Thoracic aorta (tissue), 2 donors: ENCODE measurements around the gene PLCD3. TPM values are rescaled to one million over a fixed set of nuclear protein-coding genes. Genes with fewer than 3 reads are reported as not detected.
A peak's percentile ranks its signal among the peaks of the same experiment; 100 is the strongest.

Experiments used
- ATAC-seq: fragments of 150-250 bp; one replicate; pipeline ENCODE4 v1.8.0; 2017; ENCODE audit warnings: low read depth; ENCODE audit not compliant: insufficient number of reproducible peaks, low FRiP score
- DNase-seq: peaks from one replicate; pipeline ENCODE4 v3.0.0-alpha.2; 2020; ENCODE audit warnings: low spot score
- H3K27ac ChIP-seq, 2 donors: fragments of 200-600 bp; sonication (generic); 1 replicate in 1 of 2; 2 replicates in 1 of 2; pipeline ENCODE4 v1.5.1; 2016; ENCODE audit warnings: mild to moderate bottlenecking in 2 of 2, moderate library complexity in 2 of 2
- H3K27me3 ChIP-seq: fragments of 200-600 bp; sonication (generic); replicated peaks from 2 replicates; pipeline ENCODE4 v1.6.0; 2016; ENCODE audit warnings: mild to moderate bottlenecking; ENCODE audit not compliant: insufficient read depth
- H3K36me3 ChIP-seq: fragments of 200-600 bp; sonication (generic); one replicate; pipeline ENCODE4 v1.5.1; 2016
- H3K4me1 ChIP-seq, 2 donors: fragments of 200-600 bp; sonication (generic); 1 replicate in 1 of 2; 2 replicates in 1 of 2; pipeline versions ENCODE4 v1.5.1 to v1.6.0; 2016; ENCODE audit warnings: low read depth in 2 of 2, mild to moderate bottlenecking in 1 of 2; ENCODE audit not compliant: control insufficient read depth in 1 of 2
- H3K4me3 ChIP-seq: fragments of 200-600 bp; sonication (generic); 2 replicates; pipeline ENCODE4 v1.5.1; 2016; ENCODE audit warnings: mild to moderate bottlenecking
- H3K9me3 ChIP-seq: fragments of 200-600 bp; sonication (generic); 2 replicates; pipeline ENCODE4 v1.5.1; 2016
- total RNA-seq, 2 donors: library from RNA; depleted of rRNA; stranded (reverse); fragments of >200 nt; gene quantifications; one replicate each; pipeline versions ENCODE4 v1.1.0 to v1.2.3, GENCODE V29; 2016
- TF ChIP-seq, protein P1 (sequence below): fragments of 200-600 bp; sonication (generic); IDR thresholded peaks from one replicate; pipeline ENCODE4 v1.5.1; 2019; ENCODE audit warnings: antibody characterized with exemption

PLCD3 gene
- total RNA-seq, 2 donors from 2014 or later: 79.3 to 116 TPM

DNA sequence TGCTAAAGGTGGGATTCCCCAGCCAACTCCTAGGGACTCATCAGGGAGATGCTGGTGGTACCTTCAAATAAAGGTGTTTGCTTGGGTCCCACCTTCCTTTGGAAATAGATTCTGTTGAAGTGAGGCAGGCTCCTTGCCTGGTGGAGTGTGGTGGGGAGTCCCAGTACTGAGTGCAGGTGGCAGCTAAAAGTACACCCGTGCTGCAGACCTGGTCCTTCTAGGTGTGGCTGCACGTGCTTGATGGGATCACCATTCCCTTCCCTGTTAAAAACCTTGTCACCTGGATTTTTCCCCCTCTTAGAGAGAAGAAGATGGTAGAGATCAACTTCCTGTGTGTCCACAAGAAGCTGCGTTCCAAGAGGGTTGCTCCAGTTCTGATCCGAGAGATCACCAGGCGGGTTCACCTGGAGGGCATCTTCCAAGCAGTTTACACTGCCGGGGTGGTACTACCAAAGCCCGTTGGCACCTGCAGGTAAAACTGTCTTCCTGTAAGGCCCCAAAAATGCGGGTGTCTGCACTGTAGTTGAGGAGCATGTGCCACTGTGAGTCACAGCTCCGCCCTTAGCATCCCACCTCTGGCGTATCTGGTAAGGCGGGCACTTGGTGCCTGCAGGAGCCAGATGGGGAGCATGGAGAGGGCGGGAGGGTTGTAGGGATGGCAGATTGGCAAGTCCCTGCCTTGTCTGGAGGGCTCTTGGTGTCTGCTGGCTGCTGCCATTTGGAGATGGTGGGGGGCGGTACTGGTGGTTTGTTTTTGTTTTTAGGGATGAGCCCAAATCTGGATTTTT is 34.0 kb downstream of the PLCD3 start:
- H3K27me3 ChIP-seq: no peaks in the 10 kb centered on the region
- no peak overlapping the region for H3K4me3 ChIP-seq
- peaks cover 68% of the 10 kb centered on the region for H3K36me3 ChIP-seq
- ATAC-seq: no peak
- H3K4me1 ChIP-seq: peaks cover 45 to 79% of the 10 kb centered on the region in 2 donors
- no peak for DNase-seq
- TF ChIP-seq, protein P1, sequence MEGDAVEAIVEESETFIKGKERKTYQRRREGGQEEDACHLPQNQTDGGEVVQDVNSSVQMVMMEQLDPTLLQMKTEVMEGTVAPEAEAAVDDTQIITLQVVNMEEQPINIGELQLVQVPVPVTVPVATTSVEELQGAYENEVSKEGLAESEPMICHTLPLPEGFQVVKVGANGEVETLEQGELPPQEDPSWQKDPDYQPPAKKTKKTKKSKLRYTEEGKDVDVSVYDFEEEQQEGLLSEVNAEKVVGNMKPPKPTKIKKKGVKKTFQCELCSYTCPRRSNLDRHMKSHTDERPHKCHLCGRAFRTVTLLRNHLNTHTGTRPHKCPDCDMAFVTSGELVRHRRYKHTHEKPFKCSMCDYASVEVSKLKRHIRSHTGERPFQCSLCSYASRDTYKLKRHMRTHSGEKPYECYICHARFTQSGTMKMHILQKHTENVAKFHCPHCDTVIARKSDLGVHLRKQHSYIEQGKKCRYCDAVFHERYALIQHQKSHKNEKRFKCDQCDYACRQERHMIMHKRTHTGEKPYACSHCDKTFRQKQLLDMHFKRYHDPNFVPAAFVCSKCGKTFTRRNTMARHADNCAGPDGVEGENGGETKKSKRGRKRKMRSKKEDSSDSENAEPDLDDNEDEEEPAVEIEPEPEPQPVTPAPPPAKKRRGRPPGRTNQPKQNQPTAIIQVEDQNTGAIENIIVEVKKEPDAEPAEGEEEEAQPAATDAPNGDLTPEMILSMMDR: no peak
- H3K27ac ChIP-seq: peak overlapping the region; percentile 97 to 98
- H3K9me3 ChIP-seq: no peaks in the 10 kb centered on the region

- Histone ChIP-seq H3K36me3 (peaks cover 63% of the 10 kb centered on the region), H3K27me3 (no peaks in the 10 kb centered on the region), H3K4me3 (no peak overlapping the region), H3K4me1 (peaks cover 44 to 80% of the 10 kb centered on the region in 2 donors), H3K27ac (peak overlapping the region; percentile 97 to 98), H3K9me3 (no peaks in the 10 kb centered on the region)
- DNase-seq (no peak), ATAC-seq (no peak)
- TF ChIP-seq, protein P1: no peak
Measured at GRCh38 chr17:45096926-45097325, 35.4 kb downstream of the PLCD3 start.

- TF ChIP-seq, protein P1: peak; percentile 31
- Histone ChIP-seq H3K4me1 (peaks cover 48 to 82% of the 10 kb centered on the region in 2 donors), H3K4me3 (no peak overlapping the region), H3K27me3 (no peaks in the 10 kb centered on the region), H3K36me3 (peaks cover 63% of the 10 kb centered on the region), H3K9me3 (no peaks in the 10 kb centered on the region), H3K27ac (peak overlapping the region; percentile 97 to 98)
- ATAC-seq (no peak), DNase-seq (no peak)
Measured at GRCh38 chr17:45096141-45096540, 36.2 kb downstream of the PLCD3 start.

GRCh38 chr17:45093444-45094110 is 38.7 kb downstream of the PLCD3 start:
- TF ChIP-seq, protein P1: no peak
- Histone ChIP-seq H3K4me3 (no peak overlapping the region), H3K27ac (peak overlapping the region; percentile 97 to 98), H3K9me3 (no peaks in the 10 kb centered on the region), H3K27me3 (no peaks in the 10 kb centered on the region), H3K36me3 (peaks cover 55% of the 10 kb centered on the region), H3K4me1 (peaks cover 61 to 98% of the 10 kb centered on the region in 2 donors)
- DNase-seq (no peak), ATAC-seq (peak; percentile 19)

- TF ChIP-seq, protein P1: no peak
- H3K4me1 ChIP-seq: peaks cover 61 to 98% of the 10 kb centered on the region in 2 donors
- peaks cover 49% of the 10 kb centered on the region for H3K36me3 ChIP-seq
- peak overlapping the region; percentile 97 to 98 for H3K27ac ChIP-seq
- no peak overlapping the region for H3K4me3 ChIP-seq
- no peaks in the 10 kb centered on the region for H3K9me3 ChIP-seq
- DNase-seq (peak; percentile 92), ATAC-seq (peak; percentile 94)
- H3K27me3 ChIP-seq: no peaks in the 10 kb centered on the region
Measured at GRCh38 chr17:45092911-45093430, 39.3 kb downstream of the PLCD3 start.
